CD4-positive, alpha-beta T cell treated with Interleukin-21 for 1 hour (primary cell): Measurements from ENCODE around the gene ELL.

Experiments
- DNase-seq: peaks from one replicate; pipeline ENCODE4 v3.0.0-alpha.2; 2020

The ELL gene

DNA sequence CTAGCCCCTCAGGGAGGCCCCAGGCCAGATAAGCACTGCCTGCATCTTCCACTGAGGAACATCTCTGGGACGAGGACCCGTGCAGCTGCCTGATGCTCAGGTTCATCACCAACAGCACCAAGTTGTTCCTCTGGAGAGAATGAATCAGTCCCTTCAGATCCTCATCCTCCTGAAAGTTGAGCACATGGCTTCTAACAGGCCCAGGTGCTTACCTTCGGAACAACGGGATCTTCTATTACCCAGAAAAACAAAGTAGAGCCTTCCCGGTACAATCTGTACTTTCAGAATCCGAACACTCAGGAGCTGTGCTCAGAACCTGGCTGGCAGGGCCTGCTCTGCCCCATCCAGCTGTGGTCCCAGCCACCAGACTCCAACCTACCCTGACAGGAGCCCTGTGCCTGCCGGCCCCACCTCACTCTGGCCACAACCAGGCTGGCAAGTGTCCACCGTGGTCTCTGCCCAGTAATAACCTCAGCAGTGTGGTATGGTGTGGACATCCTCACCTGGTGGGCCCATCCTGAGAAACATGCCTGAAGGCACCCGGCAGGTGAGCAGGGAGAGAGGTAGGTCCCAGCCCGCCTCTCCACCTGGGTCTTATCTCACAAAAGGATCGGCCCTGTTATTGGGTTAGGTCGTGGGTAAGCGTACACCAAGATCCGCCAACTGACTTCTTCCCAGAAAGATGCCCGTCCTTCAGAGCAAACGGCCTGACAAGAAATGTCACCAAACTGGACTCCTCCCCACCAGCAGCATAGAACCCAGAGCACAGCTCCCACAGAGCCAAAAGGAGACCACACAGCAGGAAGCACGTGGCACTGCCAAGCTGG lies 34.1 kb downstream of the ELL start:
- DNase-seq, result no peak

GRCh38 chr19:18486746-18487145 lies 35.1 kb downstream of the ELL start:
- no peak for DNase-seq

DNA sequence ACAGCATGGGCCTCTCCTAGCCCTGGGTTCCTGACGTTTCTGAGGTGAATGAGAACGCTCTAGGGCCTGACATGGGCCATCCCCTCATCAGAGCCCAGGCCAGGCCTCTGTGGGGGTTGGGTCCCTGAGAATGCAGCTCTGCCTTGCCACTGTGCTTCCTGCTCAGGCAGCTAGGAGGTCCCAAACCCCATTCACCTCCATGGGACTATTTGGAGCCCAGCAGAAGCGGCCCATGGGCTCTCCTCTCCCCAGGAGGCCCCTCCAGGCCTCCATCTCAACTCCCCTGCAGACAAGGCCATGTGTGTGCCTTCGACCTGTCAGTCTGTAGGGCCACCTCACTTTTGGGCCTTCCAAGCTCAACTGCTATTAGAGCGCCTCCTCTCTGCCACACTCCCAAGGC lies 36.9 kb downstream of the ELL start:
- no peak for DNase-seq

DNA sequence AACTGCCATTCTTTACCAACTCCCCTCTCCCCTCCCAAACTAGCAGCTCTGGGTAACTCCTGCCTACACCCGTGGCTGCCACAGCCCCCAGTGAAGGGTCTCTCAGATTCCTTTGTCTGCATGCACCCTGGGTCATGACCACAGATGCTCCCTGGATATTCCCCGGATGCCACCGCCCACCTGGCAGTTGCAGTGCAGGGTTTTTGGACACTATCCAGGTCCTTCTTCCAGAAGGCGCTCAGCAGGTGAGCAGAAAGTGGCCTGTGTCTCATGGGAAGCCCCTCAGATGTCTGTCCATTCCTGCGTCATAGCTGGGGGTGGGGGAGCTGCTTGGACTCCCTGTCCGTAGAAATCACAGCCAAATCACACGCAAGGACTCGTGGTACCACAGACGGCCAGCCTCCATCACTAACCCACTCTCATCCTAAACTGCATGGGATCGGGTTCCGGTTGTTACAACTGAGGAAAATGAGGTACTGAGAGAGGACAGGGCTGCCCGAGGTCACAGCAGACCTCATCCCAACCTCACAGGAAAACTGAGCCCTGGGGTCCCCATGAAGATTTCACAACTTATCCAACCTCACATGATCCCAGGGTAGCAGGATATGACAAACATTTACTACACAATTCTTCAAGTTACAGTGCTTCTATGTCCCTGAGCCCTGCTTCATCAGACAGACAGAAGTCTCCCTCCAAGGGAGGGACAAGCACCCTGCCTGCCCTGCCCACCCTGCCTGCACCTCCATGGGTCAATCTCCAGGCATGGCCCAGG lies 38.6 kb downstream of the ELL start:
- DNase-seq, result no peak

DNA sequence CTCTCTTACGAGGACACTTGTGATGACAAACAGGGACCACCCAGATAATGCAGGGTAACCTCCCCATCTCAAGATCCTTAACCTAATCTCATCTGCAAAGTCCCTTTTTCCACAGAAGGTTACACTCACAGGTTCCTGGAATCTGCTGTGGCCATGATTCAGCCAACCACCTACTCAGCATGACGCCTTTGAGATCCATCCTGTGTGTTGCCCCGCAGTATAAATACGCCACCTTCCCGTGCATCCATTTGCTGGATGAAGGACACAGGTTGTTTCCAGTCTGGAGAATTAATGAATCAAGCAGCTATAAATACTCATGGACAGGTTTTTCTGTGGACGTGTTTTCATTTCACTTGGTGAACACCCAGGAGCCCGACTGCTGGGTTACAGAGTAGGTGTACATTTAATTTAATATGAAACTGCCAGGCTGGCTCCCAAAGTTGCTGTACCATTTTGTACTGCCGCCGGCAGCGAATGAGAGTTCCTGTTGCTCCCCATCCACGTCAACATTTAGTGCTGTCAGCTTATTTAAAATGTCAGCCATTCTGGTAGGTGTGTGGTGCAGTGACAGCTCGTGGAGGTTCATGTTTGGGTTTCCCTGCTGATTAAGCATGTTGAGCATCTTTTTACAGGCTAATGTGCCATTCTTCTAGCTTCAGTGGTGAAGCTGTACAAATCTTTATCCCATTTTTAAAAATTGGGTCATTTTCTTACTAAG lies 40.2 kb downstream of the ELL start:
- DNase-seq, result no peak

GRCh38 chr19:18480006-18480691 lies 41.7 kb downstream of the ELL start:
- DNase-seq, result no peak

DNA sequence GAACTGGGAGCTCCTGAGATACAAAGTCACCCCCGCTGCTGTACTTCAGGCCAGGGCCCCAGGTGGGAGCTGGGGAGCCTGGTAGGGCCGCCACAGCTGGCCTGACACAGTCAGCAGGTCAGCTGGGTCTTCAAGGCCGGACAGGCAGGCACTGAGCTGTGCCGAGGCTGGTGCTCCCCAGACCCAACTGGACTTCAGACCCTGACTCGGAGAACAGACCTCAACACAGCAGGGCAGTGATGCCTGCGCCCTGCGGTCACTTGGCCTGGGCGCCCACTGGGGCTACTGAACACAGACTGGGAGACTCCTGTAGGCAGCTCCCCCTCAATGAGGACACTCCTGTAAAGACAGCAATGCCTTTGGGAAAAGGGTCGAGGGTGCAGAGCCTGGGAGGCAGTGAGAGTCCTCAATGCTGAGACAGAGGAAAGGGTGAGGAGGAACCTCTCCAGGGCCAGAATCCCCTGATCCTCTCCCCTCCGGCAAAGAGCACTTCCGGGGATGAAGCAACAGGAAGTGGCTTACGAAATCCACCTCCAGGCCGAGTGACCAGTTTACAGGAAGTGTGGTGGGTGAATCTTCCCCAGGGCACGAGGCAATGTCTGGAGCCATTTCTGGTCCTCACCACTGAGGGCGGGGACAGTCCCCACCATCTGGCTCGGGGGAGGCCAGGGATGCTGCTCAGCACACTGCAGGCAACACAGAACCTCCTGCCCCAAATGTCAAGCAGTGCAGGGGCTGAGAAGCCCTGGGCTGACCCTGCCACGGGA lies 43.1 kb downstream of the ELL start:
- DNase-seq, result peak; percentile 70

- DNase-seq, result no peak
Observed at GRCh38 chr19:18477974-18478373, 43.9 kb downstream of the ELL start.

GRCh38 chr19:18477042-18477779 lies 44.7 kb downstream of the ELL start:
- DNase-seq, result no peak

DNA sequence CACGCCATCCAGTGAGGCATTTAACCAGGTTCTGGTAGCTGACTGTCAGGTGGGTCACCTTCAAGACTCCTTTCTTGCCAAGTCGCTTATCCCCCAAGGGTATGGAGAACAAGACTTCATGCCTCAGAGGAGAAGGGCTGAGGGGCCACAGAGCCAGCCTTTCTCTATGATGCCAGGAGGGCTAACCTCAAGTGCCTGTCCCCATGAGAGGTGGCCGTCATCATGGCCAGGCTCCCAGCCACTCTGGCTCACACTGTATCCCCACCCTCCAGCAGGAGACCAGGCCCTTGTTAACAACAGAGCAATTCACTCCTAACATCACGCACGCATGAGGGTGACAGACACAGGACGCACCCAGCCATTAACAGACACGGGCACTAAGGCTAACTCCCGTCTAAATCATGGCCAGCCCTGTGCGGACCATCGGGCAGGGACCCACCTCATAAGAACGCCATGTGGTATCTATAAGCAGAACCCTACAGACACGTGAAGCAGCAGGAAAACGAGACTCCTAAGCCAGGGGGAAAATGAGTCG lies 45.3 kb downstream of the ELL start:
- DNase-seq, result no peak

- no peak for DNase-seq
Observed at GRCh38 chr19:18475762-18476331, 46.0 kb downstream of the ELL start.

GRCh38 chr19:18475004-18475453 lies 46.8 kb downstream of the ELL start:
- DNase-seq, result peak; percentile 83

DNA sequence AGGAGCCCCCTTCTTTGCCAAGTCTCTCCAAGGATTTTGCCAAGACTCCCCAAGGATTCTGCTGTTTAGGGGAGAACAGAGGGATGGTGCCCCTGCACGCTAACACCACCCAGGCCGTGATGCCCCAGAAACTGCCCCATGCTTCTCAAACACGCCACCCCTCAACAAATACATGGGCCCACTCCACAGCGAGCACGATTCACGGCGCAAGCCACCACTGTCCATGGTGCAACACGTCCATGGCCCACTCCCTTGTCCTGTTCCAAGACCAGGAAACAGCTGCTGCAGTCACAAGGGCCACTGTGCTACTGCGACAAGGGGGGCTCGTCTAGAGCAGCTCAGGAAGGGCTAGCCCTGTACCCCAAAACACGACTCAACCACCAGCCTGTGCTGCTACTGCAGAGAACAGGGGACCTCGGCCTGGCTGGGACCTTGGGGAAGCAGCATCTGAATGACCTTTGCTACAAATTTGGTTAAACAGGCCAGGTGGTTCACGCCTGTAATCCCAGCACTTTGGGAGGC lies 47.4 kb downstream of the ELL start:
- no peak for DNase-seq

- no peak for DNase-seq
Observed at GRCh38 chr19:18473706-18474087, 48.2 kb downstream of the ELL start.

DNA sequence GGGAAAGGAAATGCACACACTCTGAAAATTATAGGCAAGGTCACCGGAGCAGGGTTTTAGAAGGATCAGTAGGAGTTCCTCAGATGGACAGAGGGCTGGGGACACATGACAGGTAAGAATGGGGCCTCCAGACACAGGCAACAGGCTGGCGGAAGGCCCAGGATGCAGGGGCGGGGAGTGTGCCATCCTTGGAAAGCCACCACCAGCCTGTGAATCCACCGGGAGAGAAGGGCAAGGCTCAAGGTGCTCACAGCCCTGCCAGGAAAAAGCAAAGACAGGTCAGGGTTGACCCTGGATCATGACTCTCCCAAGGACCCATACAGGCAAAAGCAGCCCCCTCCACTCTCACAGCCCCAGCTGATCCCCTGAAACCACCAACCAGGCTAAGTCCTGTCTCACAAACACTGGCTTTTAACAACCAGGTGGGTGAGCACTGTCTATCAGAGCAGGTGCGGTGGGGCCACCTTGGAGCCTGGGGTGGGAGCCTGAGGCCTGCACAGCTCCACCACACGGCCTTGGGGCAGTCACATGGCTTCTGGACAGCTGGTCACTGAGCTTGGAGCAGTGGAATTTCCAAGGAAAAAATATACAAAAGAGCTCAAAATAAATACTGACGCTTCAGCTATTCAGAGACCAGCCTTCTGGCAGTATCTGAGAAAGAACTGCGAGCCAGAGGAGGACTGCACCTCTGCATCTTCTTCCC lies 48.7 kb downstream of the ELL start:
- no peak for DNase-seq

- no peak for DNase-seq
Observed at GRCh38 chr19:18470787-18471186, 51.1 kb downstream of the ELL start.

GRCh38 chr19:18469069-18469846 lies 52.6 kb downstream of the ELL start:
- peak; percentile 62 for DNase-seq

GRCh38 chr19:18468517-18468916 lies 53.4 kb downstream of the ELL start:
- no peak for DNase-seq

GRCh38 chr19:18467978-18468377 lies 53.9 kb downstream of the ELL start:
- DNase-seq, result no peak
